Muscle layer of duodenum (tissue), 2 donors: ENCODE measurements around the gene NPM1.

Experiments used
- H3K27ac ChIP-seq: one replicate; pipeline ENCODE4 v1.7.0; 2013; ENCODE audit warnings: mild to moderate bottlenecking, low read length
- H3K27me3 ChIP-seq: one replicate; pipeline ENCODE4 v1.7.0; 2013; ENCODE audit warnings: low read depth, mild to moderate bottlenecking, control low read depth, low read length
- H3K36me3 ChIP-seq, 2 donors: one replicate each; pipeline ENCODE4 v1.7.0; 2013; ENCODE audit warnings: low read length in 2 of 2, control low read depth in 1 of 2, mild to moderate bottlenecking in 1 of 2; ENCODE audit not compliant: insufficient read depth in 2 of 2, control insufficient read depth in 1 of 2
- H3K4me1 ChIP-seq, 2 donors: one replicate each; pipeline ENCODE4 v1.7.0; 2013; ENCODE audit warnings: low read length in 2 of 2, mild to moderate bottlenecking in 2 of 2, control low read depth in 1 of 2, moderate library complexity in 1 of 2; ENCODE audit not compliant: insufficient read depth in 2 of 2, control insufficient read depth in 1 of 2
- H3K4me3 ChIP-seq, 2 donors: one replicate each; pipeline ENCODE4 v1.7.0; 2013; ENCODE audit warnings: low read length in 2 of 2, low read depth in 1 of 2, mild to moderate bottlenecking in 1 of 2
- H3K9me3 ChIP-seq, 2 donors: one replicate each; pipeline ENCODE4 v1.7.0; 2013; ENCODE audit warnings: low read length in 2 of 2, control low read depth in 1 of 2, mild to moderate bottlenecking in 1 of 2; ENCODE audit not compliant: control insufficient read depth in 1 of 2
- donor health status: healthy.

Gene NPM1

GRCh38 chr5:171445644-171446516, 58.2 kb downstream of the NPM1 start:
- Histone ChIP-seq H3K4me1 (no peaks in the 10 kb centered on the region), H3K9me3 (no peaks in the 10 kb centered on the region), H3K36me3 (no peaks in the 10 kb centered on the region), H3K27me3 (peaks cover 8% of the 10 kb centered on the region), H3K27ac (no peak overlapping the region), H3K4me3 (no peak overlapping the region)

GRCh38 chr5:171447226-171447625, 59.6 kb downstream of the NPM1 start:
- H3K27me3 ChIP-seq, result peaks cover 8% of the 10 kb centered on the region
- H3K4me3 ChIP-seq, result no peak overlapping the region
- no peak overlapping the region for H3K27ac ChIP-seq
- no peaks in the 10 kb centered on the region for H3K9me3 ChIP-seq
- no peaks in the 10 kb centered on the region for H3K36me3 ChIP-seq
- H3K4me1 ChIP-seq, result peaks cover 0 to 4% of the 10 kb centered on the region in 2 donors

- no peaks in the 10 kb centered on the region for H3K9me3 ChIP-seq
- peaks cover 8% of the 10 kb centered on the region for H3K27me3 ChIP-seq
- H3K36me3 ChIP-seq, result no peaks in the 10 kb centered on the region
- no peak overlapping the region for H3K4me3 ChIP-seq
- peaks cover 0 to 4% of the 10 kb centered on the region in 2 donors for H3K4me1 ChIP-seq
- H3K27ac ChIP-seq, result no peak overlapping the region
Measured at GRCh38 chr5:171449426-171449825, 61.8 kb downstream of the NPM1 start.

- H3K36me3 ChIP-seq, result no peaks in the 10 kb centered on the region
- H3K27ac ChIP-seq, result peak overlapping the region; percentile 56
- no peaks in the 10 kb centered on the region for H3K9me3 ChIP-seq
- peaks cover 0 to 4% of the 10 kb centered on the region in 2 donors for H3K4me1 ChIP-seq
- H3K27me3 ChIP-seq, result peaks cover 8% of the 10 kb centered on the region
- peak overlapping the region; percentile 16 to 47 for H3K4me3 ChIP-seq
Measured at GRCh38 chr5:171450423-171451331, 63.0 kb downstream of the NPM1 start.

- H3K27ac ChIP-seq, result no peak overlapping the region
- peaks cover 8% of the 10 kb centered on the region for H3K27me3 ChIP-seq
- no peaks in the 10 kb centered on the region for H3K36me3 ChIP-seq
- peak overlapping the region in 1 of 2 donors; percentile 47 for H3K4me3 ChIP-seq
- no peaks in the 10 kb centered on the region for H3K9me3 ChIP-seq
- peaks cover 0 to 4% of the 10 kb centered on the region in 2 donors for H3K4me1 ChIP-seq
Measured at GRCh38 chr5:171451421-171451820, 63.8 kb downstream of the NPM1 start.

GRCh38 chr5:171453056-171453725, 65.5 kb downstream of the NPM1 start:
- Histone ChIP-seq H3K27ac (no peak overlapping the region), H3K9me3 (no peaks in the 10 kb centered on the region), H3K4me3 (no peak overlapping the region), H3K27me3 (peaks cover 8% of the 10 kb centered on the region), H3K4me1 (peaks cover 0 to 4% of the 10 kb centered on the region in 2 donors), H3K36me3 (no peaks in the 10 kb centered on the region)

- Histone ChIP-seq H3K9me3 (no peaks in the 10 kb centered on the region), H3K36me3 (no peaks in the 10 kb centered on the region), H3K27ac (no peak overlapping the region), H3K27me3 (peaks cover 5% of the 10 kb centered on the region), H3K4me1 (peaks cover 0 to 4% of the 10 kb centered on the region in 2 donors), H3K4me3 (no peak overlapping the region)
Measured at GRCh38 chr5:171453988-171454387, 66.3 kb downstream of the NPM1 start.

- H3K27me3 ChIP-seq, result peaks cover 4% of the 10 kb centered on the region
- H3K9me3 ChIP-seq, result no peaks in the 10 kb centered on the region
- no peak overlapping the region for H3K27ac ChIP-seq
- peaks cover 0 to 4% of the 10 kb centered on the region in 2 donors for H3K4me1 ChIP-seq
- H3K4me3 ChIP-seq, result no peak overlapping the region
- H3K36me3 ChIP-seq, result no peaks in the 10 kb centered on the region
Measured at GRCh38 chr5:171454549-171454948, 66.9 kb downstream of the NPM1 start.

GRCh38 chr5:171455522-171455921, 67.9 kb downstream of the NPM1 start:
- H3K9me3 ChIP-seq, result no peaks in the 10 kb centered on the region
- H3K27ac ChIP-seq, result no peak overlapping the region
- H3K4me3 ChIP-seq, result no peak overlapping the region
- H3K27me3 ChIP-seq, result no peaks in the 10 kb centered on the region
- H3K36me3 ChIP-seq, result no peaks in the 10 kb centered on the region
- H3K4me1 ChIP-seq, result peaks cover 0 to 4% of the 10 kb centered on the region in 2 donors

GRCh38 chr5:171457208-171457981, 69.7 kb downstream of the NPM1 start:
- H3K4me3 ChIP-seq, result no peak overlapping the region
- H3K27ac ChIP-seq, result no peak overlapping the region
- no peaks in the 10 kb centered on the region for H3K36me3 ChIP-seq
- H3K27me3 ChIP-seq, result no peaks in the 10 kb centered on the region
- no peaks in the 10 kb centered on the region for H3K4me1 ChIP-seq
- no peaks in the 10 kb centered on the region for H3K9me3 ChIP-seq
